Measurements from ENCODE around the gene UNC13C. TPM values are rescaled to one million over a fixed set of nuclear protein-coding genes. Genes with fewer than 3 reads are reported as not detected.
"Not testable (repeated sequence)": the region's sequence is repeated elsewhere in the genome, so short reads cannot be mapped to it uniquely, and the experiment has no call there.

UNC13C gene
- total RNA-seq, 1 donor, result 0.81 TPM

DNA sequence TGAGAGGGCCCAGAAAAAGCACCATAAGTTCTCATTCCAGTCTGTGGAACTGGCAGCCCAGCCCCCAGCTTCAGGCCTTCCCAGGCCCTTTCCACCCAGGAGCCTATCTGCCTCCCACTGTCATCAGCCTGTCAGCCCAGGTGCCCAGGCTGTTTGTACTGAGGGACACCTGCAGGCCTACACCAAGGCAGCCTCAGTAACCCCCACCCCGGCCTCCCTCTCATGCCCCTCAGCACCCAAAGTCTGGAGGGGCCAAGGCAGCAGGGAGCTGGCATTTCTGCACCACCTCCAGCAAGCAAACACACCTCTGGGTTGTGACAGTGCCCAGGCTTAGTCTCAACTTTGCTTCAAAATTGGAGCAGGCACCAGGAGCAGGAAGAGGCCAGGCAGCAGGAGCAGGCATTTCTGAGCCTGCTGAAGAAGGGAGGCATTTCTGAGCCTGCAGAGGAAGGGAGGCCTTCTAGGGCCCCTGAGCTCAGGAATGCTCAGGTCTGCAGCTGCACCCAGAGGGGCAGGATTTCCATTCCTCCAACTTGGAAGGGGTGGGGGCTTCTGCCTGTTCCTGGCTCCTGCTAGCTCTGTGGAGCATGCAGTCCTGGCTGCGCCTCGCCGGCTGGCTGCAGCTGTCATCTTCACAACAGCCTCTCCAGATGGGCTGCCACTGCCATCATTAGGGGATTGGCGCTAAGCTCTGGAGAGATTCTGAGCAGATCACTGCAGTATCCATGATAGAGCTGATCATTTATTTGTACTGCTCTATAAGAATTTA lies 396.1 kb downstream of the UNC13C start:
- H3K4me3 ChIP-seq (ENCODE audit: low read depth, low read length), result no peak overlapping the region
- no peak for DNase-seq (ENCODE audit: low read depth)
- TF ChIP-seq, protein P1, sequence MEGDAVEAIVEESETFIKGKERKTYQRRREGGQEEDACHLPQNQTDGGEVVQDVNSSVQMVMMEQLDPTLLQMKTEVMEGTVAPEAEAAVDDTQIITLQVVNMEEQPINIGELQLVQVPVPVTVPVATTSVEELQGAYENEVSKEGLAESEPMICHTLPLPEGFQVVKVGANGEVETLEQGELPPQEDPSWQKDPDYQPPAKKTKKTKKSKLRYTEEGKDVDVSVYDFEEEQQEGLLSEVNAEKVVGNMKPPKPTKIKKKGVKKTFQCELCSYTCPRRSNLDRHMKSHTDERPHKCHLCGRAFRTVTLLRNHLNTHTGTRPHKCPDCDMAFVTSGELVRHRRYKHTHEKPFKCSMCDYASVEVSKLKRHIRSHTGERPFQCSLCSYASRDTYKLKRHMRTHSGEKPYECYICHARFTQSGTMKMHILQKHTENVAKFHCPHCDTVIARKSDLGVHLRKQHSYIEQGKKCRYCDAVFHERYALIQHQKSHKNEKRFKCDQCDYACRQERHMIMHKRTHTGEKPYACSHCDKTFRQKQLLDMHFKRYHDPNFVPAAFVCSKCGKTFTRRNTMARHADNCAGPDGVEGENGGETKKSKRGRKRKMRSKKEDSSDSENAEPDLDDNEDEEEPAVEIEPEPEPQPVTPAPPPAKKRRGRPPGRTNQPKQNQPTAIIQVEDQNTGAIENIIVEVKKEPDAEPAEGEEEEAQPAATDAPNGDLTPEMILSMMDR (IDR thresholded peaks at IDR 0.05; ENCODE audit: insufficient read depth, low read length), result no peak

DNA sequence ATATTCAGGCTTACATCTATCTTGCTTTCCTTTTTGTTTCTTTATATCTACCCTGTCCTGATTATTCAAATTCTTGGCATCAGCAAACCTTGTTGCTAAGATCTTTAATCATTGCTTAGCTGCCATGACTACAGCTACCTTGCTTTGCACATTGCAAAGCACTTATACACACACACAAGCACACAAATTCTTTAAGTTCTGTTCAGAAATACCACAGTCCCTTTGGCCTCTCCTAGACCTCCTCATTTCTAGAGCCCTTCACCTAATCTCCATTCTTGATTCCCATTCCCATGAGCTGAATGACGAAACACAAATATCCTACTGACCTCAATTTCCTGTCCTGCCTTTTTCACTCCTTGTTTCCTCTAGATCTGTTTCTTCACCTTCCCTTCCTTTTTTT lies 409.6 kb downstream of the UNC13C start:
- DNase-seq (ENCODE audit: low read depth), result no peak

DNA sequence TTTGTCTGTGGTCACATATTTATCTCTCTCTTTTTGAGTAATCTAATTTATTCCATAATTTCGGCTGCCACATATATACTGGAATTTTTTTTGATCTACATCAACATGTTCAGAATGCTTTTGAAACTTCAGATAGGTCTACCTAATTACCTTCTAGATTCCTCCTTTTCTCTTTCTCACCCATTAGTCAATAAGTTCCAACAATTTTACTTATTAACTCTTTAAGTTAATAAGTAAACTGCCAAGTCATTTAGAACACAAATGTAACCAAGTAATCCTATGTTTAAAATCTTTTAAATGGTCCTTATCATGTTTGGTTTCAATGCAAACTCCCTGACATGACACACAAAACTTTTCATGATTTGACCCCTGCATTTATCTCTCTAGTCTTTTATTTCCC lies 410.5 kb downstream of the UNC13C start:
- H3K4me3 ChIP-seq (ENCODE audit: low read depth, low read length), result no peak overlapping the region
- no peak for DNase-seq (ENCODE audit: low read depth)
- TF ChIP-seq, protein P1 (IDR thresholded peaks at IDR 0.05; ENCODE audit: insufficient read depth, low read length), result no peak

More for the DNA sequence above, 409.6 kb downstream of the UNC13C start:
- no peak overlapping the region for H3K4me3 ChIP-seq (ENCODE audit: low read depth, low read length)
- TF ChIP-seq, protein P1 (IDR thresholded peaks at IDR 0.05; ENCODE audit: insufficient read depth, low read length), result no peak

DNA sequence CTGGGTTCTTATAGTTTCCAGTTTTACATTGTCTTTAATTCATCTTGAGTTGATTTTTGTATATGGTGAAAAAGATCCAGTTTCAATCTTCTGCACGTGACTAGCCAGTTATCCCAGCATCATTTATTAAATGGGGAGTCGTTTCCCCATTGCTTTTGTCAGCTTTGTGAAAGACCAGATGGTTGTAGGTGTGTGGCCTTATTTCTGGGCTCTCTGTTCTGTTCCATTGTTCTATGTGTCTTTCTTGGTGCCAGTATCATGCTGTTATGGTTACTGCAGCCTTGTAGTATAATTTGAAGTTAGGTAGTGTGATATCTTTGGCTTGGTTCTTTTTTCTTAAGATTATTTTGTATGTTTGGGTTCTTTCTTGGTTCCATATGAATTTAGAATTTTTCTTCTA lies 432.2 kb downstream of the UNC13C start:
- TF ChIP-seq, protein P1 (IDR thresholded peaks at IDR 0.05; ENCODE audit: insufficient read depth, low read length), result no peak
- DNase-seq (ENCODE audit: low read depth), result no peak
- H3K4me3 ChIP-seq (ENCODE audit: low read depth, low read length), result no peak overlapping the region

DNA sequence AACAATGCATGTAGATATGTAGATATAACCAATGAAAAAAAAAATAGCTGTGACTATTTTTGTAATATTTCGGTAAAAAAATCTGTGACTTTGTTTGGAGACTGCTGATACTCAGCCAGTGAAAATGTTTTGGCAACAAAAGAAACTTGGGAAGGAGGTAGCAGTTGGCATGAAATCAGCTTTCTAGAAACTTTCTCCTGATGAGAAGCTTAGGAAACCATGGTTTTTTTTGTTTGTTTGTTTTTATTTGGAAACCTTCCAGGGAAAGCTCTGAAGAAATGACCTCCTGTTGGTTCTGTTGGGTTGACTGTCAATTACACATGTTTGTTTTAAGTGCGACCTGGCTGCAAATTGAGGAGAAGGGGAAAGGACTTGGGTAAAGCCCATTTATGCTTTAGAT lies 445.9 kb downstream of the UNC13C start:
- no peak for DNase-seq (ENCODE audit: low read depth)
- no peak overlapping the region for H3K4me3 ChIP-seq (ENCODE audit: low read depth, low read length)
- TF ChIP-seq, protein P1 (IDR thresholded peaks at IDR 0.05; ENCODE audit: insufficient read depth, low read length), result no peak

DNA sequence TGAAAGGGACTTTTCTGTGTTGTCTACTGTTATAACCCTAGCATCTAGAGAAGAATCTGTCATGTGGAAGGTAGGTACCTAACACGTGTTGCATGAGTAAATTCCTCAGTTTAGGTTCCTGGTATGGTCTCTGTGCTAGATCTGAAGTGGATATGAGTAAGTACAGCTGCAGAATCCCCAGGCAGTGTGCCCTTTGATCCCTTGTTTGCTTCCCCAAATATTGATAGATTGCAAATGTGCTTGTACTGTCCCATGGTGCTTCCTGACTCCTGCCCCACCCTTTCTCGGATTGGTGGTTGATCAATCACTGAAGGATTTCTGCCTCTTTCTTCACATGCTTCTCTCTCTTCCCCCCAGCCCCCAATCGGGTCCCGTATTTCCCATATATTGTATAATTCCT lies 450.4 kb downstream of the UNC13C start:
- TF ChIP-seq, protein P1 (IDR thresholded peaks at IDR 0.05; ENCODE audit: insufficient read depth, low read length), result no peak
- DNase-seq (ENCODE audit: low read depth), result no peak
- H3K4me3 ChIP-seq (ENCODE audit: low read depth, low read length), result no peak overlapping the region

DNA sequence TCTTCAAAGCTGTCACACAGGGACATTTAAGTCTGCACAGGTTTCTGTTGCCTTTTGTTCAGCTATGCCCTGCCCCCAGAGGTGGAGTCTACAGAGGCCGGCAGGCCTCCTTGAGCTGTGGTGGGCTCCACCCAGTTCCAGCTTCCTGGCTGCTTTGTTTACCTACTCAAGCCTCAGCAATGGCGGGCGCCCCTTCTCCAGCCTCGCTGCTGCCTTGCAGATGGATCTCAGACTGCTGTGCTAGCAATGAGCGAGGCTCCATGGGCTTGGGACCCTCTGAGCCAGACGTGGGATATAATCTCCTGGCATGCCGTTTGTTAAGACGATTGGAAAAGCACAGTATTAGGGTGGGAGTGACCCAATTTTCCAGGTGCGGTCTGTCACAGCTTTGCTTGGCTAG lies 472.0 kb downstream of the UNC13C start:
- not testable (repeated sequence) for H3K4me3 ChIP-seq (ENCODE audit: low read depth, low read length); DNase-seq (ENCODE audit: low read depth)
